Stimulated activated CD4-positive, alpha-beta T cell treated with anti-CD3 and anti-CD28 coated beads, Interleukin-1b, Interleukin-23, amount 100 ng/mL, for 4 hours (primary cell): ENCODE results near the gene USP6NL.

Experiments
- DNase-seq, 2 donors: peaks; one replicate each; pipeline ENCODE4 v3.0.0-alpha.2; 2020; ENCODE audit warnings: low read depth in 2 of 2

The USP6NL gene

DNA sequence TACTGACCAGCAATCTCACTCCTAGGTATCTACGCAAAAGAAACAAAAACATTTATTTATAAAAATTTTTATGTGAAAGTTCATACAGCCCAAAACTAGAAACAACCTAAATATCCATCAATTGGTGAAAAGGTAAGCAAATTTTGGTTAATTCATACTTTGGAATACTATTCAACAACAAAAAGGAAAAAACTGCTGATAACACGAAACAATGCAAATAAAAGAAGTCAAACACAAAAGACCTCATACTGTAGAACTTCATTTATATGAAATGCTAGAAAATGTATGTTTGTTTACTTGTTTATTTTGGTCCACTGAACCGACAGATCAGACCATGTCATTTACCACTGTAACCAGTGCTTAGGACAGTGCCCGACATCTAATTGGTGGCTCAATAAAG lies 60.3 kb downstream of the USP6NL start:
- DNase-seq = no peak

DNA sequence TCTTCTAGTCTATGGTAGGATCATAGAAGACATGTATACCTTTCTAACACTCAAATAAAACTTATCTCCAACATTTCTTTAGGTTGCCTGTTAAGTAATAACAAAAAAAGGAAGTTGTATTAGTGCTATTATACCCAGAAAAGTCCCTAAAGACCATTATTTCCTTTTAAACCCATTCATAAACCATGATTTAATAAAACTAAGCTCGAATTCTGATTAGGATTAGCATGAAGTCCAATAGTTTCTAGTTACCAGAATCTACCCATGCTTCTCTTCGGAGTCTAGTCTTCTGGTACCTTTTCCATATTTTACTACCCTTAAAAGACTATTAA lies 62.7 kb downstream of the USP6NL start:
- no peak for DNase-seq

- DNase-seq = no peak
These were observed 63.2 kb downstream of the USP6NL start for GRCh38 chr10:11548065-11548767.

GRCh38 chr10:11546581-11546980 lies 64.9 kb downstream of the USP6NL start:
- no peak for DNase-seq

DNA sequence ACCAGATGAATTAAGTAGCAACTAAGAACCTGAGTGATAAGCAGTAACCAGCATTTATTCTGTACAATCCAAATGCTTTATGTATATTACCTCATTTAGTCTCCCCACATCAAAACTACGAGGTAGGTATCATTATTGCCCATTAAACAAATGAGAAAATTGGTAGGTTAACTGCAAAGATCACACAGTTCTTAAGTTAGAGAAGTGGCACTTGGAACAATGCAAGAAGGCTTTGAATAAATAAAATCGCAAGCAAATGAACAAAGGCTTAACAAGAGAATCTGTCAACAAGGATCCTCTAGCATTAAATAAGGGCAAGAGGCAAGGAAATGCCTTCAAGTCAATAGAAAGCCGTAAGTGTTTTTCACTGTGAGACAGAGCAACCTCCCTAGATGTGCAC lies 70.2 kb downstream of the USP6NL start:
- no peak for DNase-seq

DNA sequence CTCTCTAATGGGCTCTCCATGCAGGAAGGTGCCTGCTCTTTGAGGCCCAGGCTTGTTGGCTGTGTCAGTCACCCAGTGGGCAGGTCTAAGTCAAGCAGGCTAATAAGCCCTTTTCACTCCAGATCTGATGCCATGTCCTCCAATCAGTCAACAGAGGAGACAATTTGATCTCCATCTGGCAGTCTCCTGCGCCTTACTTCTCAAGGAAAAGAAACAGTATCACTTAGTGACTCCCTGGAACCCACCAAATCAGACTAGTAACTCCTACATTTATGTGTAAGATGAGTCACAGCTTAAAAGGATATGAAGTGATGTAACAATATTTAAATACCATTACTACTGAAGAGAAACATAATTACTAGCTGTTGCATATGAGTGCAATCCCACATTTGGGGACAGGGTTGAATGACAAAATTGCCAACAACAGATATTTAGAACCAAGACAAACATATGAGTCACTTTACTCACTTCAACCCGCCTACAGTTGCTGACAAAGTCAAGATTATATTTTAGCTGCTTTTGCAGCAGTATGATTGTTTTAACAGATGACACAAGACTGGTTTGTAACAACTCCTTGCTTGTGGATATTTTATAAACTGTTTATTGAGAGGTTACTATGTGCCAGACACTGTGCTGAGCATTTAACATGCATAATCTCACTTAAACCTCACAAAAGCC lies 72.1 kb downstream of the USP6NL start:
- no peak for DNase-seq

DNA sequence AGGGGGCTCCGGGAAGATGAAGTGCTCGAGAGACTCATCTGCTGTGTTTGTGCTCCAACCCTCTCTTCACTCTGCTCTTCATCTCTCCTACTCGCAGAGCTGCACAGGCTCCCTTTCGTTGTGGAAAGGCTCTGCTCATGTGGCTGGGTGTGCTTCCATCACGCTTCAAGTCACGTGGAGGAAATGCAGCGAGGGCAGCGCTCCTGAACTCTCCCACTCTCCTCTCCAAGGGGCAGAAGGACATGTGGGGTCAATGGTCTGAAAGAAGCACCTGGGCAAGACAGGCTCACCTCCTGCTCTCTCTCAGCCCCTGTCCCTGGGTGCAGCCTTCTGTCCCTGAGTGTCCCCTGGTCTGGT lies 72.6 kb downstream of the USP6NL start:
- DNase-seq = no peak

GRCh38 chr10:11536228-11536627 lies 75.2 kb downstream of the USP6NL start:
- no peak for DNase-seq

DNA sequence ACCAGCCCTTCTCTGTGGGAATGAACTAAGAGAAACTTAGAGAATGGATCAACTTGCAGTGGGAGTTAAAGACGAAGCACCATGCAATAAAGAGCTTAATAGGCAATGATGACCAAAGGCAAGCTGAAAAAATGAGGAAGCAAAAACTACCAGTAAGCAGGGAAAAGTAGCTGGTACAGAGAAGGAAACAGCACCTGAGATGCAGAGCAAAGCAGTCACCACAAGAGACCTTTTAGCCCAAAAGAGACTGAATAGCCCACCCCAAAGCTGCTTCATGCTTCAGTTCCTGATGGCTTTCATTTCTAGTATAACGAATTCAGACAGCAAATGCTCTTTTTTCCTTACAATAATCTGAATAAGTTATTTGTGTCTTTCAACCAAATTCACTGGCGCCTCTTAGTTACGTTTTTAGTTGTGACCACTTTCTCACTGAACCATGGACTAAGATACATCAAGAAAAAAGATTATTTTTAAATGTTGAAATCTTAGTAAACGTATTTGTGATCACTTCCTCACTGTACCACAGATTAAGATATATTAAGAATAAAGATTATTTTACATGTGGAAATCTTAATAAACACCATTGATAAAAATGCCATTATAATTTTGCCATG lies 76.0 kb downstream of the USP6NL start:
- DNase-seq = no peak

GRCh38 chr10:11533328-11533781 lies 78.1 kb downstream of the USP6NL start:
- no peak for DNase-seq

DNA sequence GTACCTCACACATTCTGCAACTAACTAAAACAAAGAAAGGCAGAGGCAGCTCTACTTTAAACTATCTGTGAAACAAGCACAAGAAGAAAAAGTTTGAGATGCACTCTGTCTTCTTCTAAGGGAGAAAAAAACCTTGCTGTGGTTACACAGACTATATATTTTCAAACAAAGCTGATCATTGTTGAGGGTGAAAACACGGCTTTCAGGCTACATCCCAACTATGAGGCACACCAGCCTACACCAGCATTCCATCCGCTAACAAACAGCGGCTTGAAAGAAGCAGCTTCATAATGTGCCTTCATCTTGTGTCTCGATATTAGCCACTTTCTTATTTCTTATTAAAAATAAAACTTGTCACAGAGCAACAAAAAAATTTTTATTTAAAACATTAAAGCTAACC lies 79.1 kb downstream of the USP6NL start:
- no peak for DNase-seq

DNA sequence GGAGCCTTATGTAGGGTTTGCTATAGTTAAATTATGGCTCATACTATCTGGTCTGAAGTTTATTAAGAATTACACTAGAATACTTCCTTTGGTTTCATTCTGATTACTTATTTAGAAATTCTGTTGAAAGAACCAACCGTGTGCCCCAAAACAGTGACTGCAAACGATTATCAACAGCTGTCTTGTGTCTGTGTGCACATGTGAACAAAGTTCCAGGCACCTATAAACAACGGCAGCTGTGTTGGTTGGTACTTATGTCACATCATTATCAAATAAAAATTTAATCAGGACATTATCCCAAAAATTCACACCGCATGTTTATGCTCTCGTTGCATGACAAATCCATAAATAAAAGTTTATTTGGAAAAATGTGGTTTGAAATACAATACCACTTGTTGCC lies 80.6 kb downstream of the USP6NL start:
- no peak for DNase-seq

- no peak for DNase-seq
These were observed 82.1 kb downstream of the USP6NL start for GRCh38 chr10:11529276-11529903.

GRCh38 chr10:11528286-11528685 lies 83.2 kb downstream of the USP6NL start:
- DNase-seq = no peak

- no peak for DNase-seq
These were observed 83.7 kb downstream of the USP6NL start for GRCh38 chr10:11527691-11528255.

GRCh38 chr10:11527068-11527467 lies 84.4 kb downstream of the USP6NL start:
- no peak for DNase-seq

DNA sequence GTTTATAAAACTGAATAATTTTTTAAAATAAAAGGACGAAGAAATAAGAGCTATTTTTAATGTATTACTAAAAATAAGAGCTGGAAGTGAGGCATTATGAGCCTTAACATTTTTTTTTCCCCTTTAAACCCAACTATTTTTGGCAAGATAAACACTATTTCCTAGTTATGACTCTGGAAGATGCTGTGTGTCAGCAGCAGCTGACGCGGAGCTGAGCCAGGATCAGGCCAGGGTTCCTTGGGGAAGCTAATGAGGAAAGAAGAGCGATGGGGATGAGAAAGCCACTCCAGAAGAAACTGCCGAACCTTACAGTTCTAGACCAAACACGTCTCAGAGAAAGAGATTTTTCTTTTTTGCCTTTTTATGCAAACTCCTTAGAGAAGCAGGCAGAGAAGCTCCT lies 85.9 kb downstream of the USP6NL start:
- DNase-seq = no peak

DNA sequence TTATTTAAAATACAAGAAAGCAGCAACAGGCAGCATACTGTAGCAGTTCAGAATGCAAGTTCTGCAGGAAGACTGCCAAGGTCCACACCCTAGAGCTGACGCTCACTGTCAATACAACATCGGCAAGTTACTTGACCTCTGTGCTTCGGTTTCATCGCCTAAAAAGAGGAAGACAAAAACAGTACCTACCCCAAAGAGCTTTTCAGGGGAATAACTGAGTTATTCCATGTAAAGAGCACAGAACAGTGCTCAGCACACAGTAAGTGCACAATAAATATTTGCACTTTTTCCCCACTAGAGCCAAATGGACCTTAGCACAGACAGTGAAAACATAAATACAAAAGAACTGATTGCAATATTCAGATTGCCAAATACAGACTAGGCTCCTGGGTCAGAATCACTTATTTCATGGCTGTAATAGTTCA lies 88.6 kb downstream of the USP6NL start:
- no peak for DNase-seq

DNA sequence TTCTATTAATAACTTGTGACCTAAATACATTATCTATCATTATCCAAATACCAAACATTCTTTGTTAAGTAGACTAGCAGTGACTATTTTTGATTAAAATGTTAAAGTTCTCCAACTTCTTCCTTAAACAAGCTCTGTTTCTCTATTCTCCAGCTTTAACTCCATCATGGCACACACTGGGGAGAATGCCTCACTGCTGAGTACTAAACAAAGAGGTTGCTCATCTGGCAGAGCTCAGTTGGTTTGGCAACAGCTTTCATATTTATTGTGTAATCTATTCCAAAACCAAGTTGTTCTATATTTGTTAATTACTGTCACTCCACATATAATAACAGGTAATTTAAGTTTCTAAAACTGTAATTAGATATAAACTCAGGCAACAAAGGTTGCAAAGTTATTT lies 89.6 kb downstream of the USP6NL start:
- DNase-seq = no peak

DNA sequence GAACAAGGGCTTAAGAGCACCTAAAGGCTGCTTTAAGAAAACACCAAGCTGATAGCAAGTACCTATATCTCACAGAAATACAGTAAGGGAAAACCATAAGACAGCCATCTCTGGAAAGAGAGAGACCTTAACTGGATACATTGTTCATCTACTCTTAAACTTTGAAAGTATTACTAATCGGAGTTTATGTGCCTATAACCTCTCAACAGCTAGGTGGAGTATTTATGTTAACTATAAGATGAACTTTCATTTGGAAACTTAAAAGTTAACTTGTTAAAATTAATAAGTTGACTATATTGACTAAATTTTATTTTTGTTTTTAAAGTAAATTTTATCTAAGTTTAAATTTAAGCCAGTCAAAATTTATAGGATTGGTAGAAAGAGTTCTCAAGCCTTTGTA lies 90.6 kb downstream of the USP6NL start:
- no peak for DNase-seq

DNA sequence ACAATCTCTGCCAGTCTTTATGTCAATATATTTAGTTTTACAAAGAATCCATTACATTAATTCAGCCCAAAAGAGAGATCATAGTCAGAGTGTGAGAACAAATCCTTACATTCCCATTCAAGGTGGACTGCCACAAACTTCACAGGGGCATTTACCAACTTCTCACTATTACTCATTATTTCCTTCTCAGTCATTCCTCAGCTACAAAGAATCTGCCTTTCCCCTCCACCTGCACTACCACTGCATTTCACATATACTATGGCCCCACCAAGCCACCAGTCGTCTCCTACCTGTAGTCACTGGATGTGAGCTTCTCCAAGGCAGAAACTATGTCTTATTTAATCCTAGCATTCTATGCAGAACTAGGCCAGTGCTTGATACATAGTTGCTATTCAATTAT lies 94.3 kb downstream of the USP6NL start:
- DNase-seq = no peak

DNA sequence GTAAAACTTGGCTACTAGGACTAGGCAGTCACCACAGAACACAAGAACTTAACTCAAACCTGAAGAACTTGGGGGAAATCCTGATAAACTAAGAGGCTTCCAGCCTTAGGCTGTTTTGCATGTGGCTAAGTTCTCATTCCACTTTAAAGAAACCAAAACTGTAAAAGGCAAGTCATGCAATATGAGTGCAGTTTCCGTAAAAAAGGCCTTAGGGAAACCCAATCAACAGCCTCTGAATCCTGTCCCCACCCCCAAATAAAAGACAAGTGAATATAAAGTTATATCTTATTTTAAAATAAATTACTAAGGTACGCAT lies 95.1 kb downstream of the USP6NL start:
- DNase-seq = no peak
